Embryonic facial prominence (tissue), 1 donor: ENCODE data around the gene DNAH10.
A peak's percentile ranks its signal among the peaks of the same experiment; 100 is the strongest.

Experiments used
- DNase-seq: peaks from one replicate; pipeline ENCODE4 v3.0.0-alpha.2; 2016; ENCODE audit errors: extremely low spot score

The DNAH10 gene

GRCh38 chr12:123971770-123972456 lies 209.8 kb downstream of the DNAH10 start:
- DNase-seq, result no peak

- peak; percentile 74 for DNase-seq
These were observed 210.6 kb downstream of the DNAH10 start, which contains the start of the genes CCDC92 and ZNF664 for GRCh38 chr12:123972457-123973401. Gene CCDC92 (minus strand): TSS chr12:123972831. CDS start chr12:123944305, 28,526 bp downstream. Gene ZNF664 (plus strand): TSS chr12:123973215. CDS start chr12:124012145, 38,930 bp downstream.

GRCh38 chr12:123973552-123974341 lies 211.6 kb downstream of the DNAH10 start:
- DNase-seq, result no peak

- no peak for DNase-seq
These were observed 214.2 kb downstream of the DNAH10 start for GRCh38 chr12:123976227-123976826.

GRCh38 chr12:123979566-123979965 lies 217.5 kb downstream of the DNAH10 start:
- no peak for DNase-seq

- no peak for DNase-seq
These were observed 220.2 kb downstream of the DNAH10 start for GRCh38 chr12:123982269-123982668.

GRCh38 chr12:123983822-123984485 lies 221.9 kb downstream of the DNAH10 start:
- DNase-seq, result no peak

- DNase-seq, result no peak
These were observed 222.8 kb downstream of the DNAH10 start for GRCh38 chr12:123984903-123985302.
